Measurements from ENCODE around the gene GRID1.

The GRID1 gene

DNA sequence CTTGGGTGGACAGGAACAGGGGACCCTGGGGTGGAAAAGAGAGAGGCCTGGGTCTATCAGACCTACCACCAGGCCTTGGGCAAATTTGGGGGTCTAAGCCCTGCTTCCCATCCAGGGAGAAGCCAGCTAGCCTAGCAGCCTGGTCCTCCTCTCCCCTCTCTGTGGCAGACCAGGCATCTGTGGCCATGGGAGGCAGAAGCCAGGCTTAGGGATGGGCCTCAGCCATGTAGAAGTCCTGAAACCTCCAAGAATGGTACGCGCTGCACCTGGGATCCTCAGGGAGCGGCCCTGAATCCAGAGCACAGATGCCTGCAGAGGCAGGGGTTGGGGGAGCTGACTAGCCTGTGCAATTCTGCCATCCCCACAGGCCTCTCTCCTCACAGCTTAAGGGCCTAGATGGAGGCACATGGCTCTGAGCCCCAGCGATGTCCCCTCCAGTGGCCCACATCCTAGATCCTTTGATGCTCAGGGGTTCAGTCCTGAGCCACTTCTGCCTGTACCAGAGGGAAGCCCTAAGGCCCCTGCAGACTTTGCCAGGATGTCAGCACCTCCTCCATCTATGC, 21.2 kb downstream of the GRID1 start:
- no peak overlapping the region for H3K4me3 ChIP-seq
- H3K9me3 ChIP-seq = no peaks in the 10 kb centered on the region
- no peaks in the 10 kb centered on the region for H3K36me3 ChIP-seq
- H3K27me3 ChIP-seq = no peaks in the 10 kb centered on the region
- TF ChIP-seq, protein P1, sequence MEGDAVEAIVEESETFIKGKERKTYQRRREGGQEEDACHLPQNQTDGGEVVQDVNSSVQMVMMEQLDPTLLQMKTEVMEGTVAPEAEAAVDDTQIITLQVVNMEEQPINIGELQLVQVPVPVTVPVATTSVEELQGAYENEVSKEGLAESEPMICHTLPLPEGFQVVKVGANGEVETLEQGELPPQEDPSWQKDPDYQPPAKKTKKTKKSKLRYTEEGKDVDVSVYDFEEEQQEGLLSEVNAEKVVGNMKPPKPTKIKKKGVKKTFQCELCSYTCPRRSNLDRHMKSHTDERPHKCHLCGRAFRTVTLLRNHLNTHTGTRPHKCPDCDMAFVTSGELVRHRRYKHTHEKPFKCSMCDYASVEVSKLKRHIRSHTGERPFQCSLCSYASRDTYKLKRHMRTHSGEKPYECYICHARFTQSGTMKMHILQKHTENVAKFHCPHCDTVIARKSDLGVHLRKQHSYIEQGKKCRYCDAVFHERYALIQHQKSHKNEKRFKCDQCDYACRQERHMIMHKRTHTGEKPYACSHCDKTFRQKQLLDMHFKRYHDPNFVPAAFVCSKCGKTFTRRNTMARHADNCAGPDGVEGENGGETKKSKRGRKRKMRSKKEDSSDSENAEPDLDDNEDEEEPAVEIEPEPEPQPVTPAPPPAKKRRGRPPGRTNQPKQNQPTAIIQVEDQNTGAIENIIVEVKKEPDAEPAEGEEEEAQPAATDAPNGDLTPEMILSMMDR (IDR thresholded peaks at IDR 0.05) = no peak
- intact Hi-C loops (cut with DNase I; ENCODE audit: low total_unique reads) = no loop called here
- DNase-seq = peak in 1 of 2 donors; percentile 48
- H3K4me1 ChIP-seq = no peaks in the 10 kb centered on the region
- no peak overlapping the region for H3K27ac ChIP-seq

DNA sequence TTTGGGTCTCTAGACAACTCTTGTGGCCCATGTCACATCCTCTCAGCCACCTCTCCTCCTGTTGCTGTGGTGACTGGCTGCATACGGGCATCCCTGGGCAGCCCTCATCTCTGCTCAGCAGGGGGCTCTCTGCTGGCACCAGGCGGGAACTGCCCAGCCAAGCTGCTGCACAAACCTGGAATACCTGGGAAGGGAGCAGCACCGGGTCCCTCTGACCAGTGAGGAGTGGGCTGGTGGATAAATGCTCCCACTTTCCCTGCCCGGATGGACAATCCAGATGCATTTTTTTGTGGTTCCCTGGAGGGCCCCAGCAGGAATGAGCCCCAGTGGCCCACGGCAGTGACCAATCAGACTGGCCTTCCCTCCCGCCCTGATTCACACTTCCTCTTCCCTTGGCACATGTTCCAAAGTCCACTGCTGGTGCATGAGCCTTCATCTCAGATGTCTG, 21.9 kb downstream of the GRID1 start:
- H3K9me3 ChIP-seq = no peaks in the 10 kb centered on the region
- no peaks in the 10 kb centered on the region for H3K27me3 ChIP-seq
- no peak overlapping the region for H3K4me3 ChIP-seq
- peak in 1 of 2 donors; percentile 51 for DNase-seq
- H3K36me3 ChIP-seq = no peaks in the 10 kb centered on the region
- no peak overlapping the region for H3K27ac ChIP-seq
- H3K4me1 ChIP-seq = no peaks in the 10 kb centered on the region
- intact Hi-C loops (cut with DNase I; ENCODE audit: low total_unique reads) = no loop called here
- TF ChIP-seq, protein P1 (IDR thresholded peaks at IDR 0.05) = no peak

DNA sequence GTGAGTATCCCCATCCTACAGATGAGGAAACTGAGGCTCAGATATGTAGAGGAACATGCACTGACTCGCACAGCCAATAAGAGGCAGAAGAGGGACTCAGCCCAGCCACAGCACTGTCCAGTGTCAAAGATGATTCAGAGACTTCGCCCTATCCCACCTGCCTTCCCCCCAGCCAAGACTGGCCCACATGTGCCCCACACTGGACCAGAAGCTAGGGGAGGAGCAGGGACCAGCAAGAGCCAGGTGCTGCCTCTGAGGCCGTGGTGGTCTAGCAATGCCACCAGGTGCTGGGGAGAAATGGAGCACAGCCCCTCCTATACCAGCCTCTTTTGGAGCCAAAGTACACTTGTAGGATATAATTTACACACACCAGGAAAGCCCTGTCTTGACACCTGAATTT, 22.3 kb downstream of the GRID1 start:
- intact Hi-C loops (cut with DNase I; ENCODE audit: low total_unique reads) = no loop called here
- no peaks in the 10 kb centered on the region for H3K9me3 ChIP-seq
- no peaks in the 10 kb centered on the region for H3K36me3 ChIP-seq
- H3K4me1 ChIP-seq = no peaks in the 10 kb centered on the region
- H3K4me3 ChIP-seq = no peak overlapping the region
- DNase-seq = peak in 1 of 2 donors; percentile 48
- TF ChIP-seq, protein P1 (IDR thresholded peaks at IDR 0.05) = no peak
- H3K27ac ChIP-seq = no peak overlapping the region
- H3K27me3 ChIP-seq = no peaks in the 10 kb centered on the region

DNA sequence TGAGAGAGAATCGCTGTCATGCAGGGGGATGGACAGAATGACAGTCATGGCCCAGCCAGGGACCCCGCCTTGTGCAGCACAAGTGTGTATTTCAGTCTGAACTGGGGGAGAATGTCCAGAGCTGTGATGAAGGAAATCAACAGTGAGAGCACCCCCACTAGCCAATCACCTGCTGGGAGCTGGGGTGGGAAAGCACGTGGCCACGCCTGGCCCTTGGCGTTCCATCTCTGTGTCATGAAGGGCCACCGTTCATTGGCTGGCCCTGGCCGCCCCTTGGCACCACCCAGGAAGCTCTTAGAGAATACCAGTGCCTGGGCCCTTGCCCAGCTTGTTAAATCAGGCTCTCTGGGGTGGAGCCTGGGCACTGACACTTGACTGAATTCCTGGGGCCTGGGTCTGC, 22.8 kb downstream of the GRID1 start:
- DNase-seq = peak in 1 of 2 donors; percentile 56
- intact Hi-C loops (cut with DNase I; ENCODE audit: low total_unique reads) = no loop called here
- Histone ChIP-seq H3K27me3 (no peaks in the 10 kb centered on the region), H3K4me1 (no peaks in the 10 kb centered on the region), H3K4me3 (no peak overlapping the region), H3K27ac (no peak overlapping the region), H3K9me3 (no peaks in the 10 kb centered on the region), H3K36me3 (no peaks in the 10 kb centered on the region)
- TF ChIP-seq, protein P1 (IDR thresholded peaks at IDR 0.05) = no peak

DNA sequence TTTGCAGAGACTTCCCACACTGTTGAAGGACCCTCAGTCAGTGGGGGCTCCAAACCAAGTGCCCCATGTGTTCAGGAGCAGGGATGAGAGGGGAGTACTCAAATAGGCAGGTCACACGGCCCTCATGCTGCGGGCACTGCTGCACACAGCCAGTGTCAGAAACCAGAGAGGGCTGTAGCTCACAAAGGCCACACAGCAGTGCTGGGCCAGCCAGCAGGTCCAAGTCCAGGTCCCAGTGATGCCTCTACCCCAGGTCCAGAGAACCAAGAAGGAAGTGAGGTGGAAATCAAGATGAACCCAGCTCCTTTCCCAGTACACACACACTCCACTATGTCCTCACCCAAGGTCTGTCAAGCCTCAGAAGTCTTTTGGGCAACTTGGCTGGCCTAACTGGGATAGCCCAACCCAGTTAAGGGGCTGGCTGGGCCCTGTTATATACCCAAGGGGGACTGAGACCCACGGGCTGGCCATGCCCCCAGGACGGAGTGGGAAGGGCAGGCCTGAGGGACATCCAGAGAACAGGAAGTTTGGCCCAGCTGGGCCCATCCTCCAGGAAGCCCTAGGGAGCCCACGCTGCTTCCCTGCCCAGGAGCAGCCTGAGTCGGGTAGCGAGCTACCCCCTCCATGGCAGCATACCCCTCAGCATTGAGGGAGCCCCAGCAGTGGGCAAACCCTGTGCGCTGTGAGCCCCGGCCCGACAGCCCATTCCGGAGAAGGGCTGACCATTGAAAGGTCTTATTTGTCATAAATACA, 24.3 kb downstream of the GRID1 start:
- intact Hi-C loops (cut with DNase I; ENCODE audit: low total_unique reads) = no loop called here
- Histone ChIP-seq H3K36me3 (no peaks in the 10 kb centered on the region), H3K27ac (no peak overlapping the region), H3K4me3 (no peak overlapping the region), H3K9me3 (no peaks in the 10 kb centered on the region), H3K4me1 (no peaks in the 10 kb centered on the region), H3K27me3 (no peaks in the 10 kb centered on the region)
- DNase-seq = peak in 1 of 2 donors; percentile 41
- TF ChIP-seq, protein P1 (IDR thresholded peaks at IDR 0.05) = no peak
